Smooth muscle cell (in vitro differentiated cells): ENCODE results near the gene ACAT2. TPM values are rescaled to one million over a fixed set of nuclear protein-coding genes. Genes with fewer than 3 reads are reported as not detected.

Experiments used
- DNase-seq: peaks from one replicate; lab custom pipeline; 2025; ENCODE audit not compliant: unreplicated experiment; lab: John Stamatoyannopoulos, UW
- H2AFZ ChIP-seq: fragments of 200-600 bp; sonication (generic); 2 replicates; pipeline ENCODE4 v1.6.0; 2016; ENCODE audit warnings: antibody characterized with exemption, low read depth, mild to moderate bottlenecking
- H3F3A ChIP-seq: fragments of 200-600 bp; sonication (generic); 2 replicates; pipeline ENCODE4 v1.6.0; 2017; ENCODE audit warnings: antibody characterized with exemption, low read depth
- H3K27ac ChIP-seq: fragments of 200-600 bp; sonication (generic); 2 replicates; pipeline ENCODE4 v1.5.1; 2016; ENCODE audit warnings: low read depth, mild to moderate bottlenecking
- H3K27me3 ChIP-seq: fragments of 200-600 bp; sonication (generic); 2 replicates; pipeline ENCODE4 v1.6.1; 2016; ENCODE audit warnings: low read depth, mild to moderate bottlenecking
- H3K36me3 ChIP-seq: fragments of 200-600 bp; sonication (generic); 2 replicates; pipeline ENCODE4 v1.5.1; 2016; ENCODE audit warnings: low read depth
- H3K4me1 ChIP-seq: fragments of 200-600 bp; sonication (generic); 2 replicates; pipeline ENCODE4 v1.5.1; 2016; ENCODE audit warnings: low read depth
- H3K4me2 ChIP-seq: fragments of 200-600 bp; sonication (generic); 2 replicates; pipeline ENCODE4 v1.6.0; 2016; ENCODE audit warnings: mild to moderate bottlenecking
- H3K4me3 ChIP-seq: fragments of 200-600 bp; sonication (generic); 2 replicates; pipeline ENCODE4 v1.5.1; 2016; ENCODE audit warnings: mild to moderate bottlenecking
- H3K79me2 ChIP-seq: fragments of 200-600 bp; sonication (generic); 2 replicates; pipeline ENCODE4 v1.6.0; 2016; ENCODE audit warnings: low read depth, mild to moderate bottlenecking
- H3K9ac ChIP-seq: fragments of 200-600 bp; sonication (generic); 2 replicates; pipeline ENCODE4 v1.6.0; 2016; ENCODE audit warnings: low read depth
- H3K9me3 ChIP-seq: fragments of 200-600 bp; sonication (generic); replicated peaks from 2 replicates; pipeline ENCODE4 v1.5.1; 2016; ENCODE audit warnings: low read depth
- H4K20me1 ChIP-seq: fragments of 200-600 bp; sonication (generic); 2 replicates; pipeline ENCODE4 v1.6.0; 2016; ENCODE audit warnings: low read depth
- WGBS: methylation state at CpG from one replicate; pipeline ENCODE4 v1.1.7; 2016; ENCODE audit warnings: low lambda C conversion rate; 5-methylcytosine and 5-hydroxymethylcytosine counted together
- polyA plus RNA-seq: library from polyadenylated mRNA; unstranded; fragments of >200 nt; fragmentation: Nextera tagmentation; extraction: Ambion mirVana; gene quantifications from 2 replicates; pipeline ENCODE4 v1.2.1, GENCODE V29; 2016
- total RNA-seq: library from RNA; depleted of rRNA; stranded (reverse); fragments of >200 nt; gene quantifications from 2 replicates; pipeline ENCODE4 v1.2.3, GENCODE V29; 2014
- TF ChIP-seq, protein P1 (sequence below): fragments of 200-600 bp; sonication (generic); IDR thresholded peaks from 2 replicates; pipeline ENCODE4 v1.5.1; 2017; ENCODE audit warnings: borderline replicate concordance, mild to moderate bottlenecking, antibody characterized with exemption; ENCODE audit not compliant: insufficient read depth, poor library complexity, severe bottlenecking

Gene ACAT2
- total and polyA plus RNA-seq, 2 experiments from 2014 or later: 21.5 to 82.5 TPM

DNA sequence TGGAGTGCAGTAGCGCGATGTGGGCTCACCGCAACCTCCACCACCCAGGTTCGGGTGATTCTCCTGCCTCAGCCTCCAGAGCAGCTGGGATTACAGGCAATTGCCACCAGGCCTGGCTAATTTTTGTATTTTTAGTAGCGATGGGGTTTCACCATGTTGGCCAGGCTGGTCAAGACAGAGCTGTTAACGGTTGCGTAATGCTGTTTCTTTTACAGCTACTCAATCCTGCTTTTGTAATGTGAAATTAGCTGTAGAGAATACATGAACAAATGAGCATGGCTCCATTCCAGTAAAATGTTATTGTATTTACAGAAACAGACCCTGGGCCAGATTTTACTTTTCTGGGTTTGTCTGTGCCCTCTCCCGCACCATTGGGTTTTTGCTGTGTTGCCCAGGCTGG is 40.1 kb downstream of the ACAT2 start:
- peaks cover 3% of the 10 kb centered on the region for H3K79me2 ChIP-seq
- H3K4me1 ChIP-seq: no peaks in the 10 kb centered on the region
- no peaks in the 10 kb centered on the region for H3K9me3 ChIP-seq
- H3K4me2 ChIP-seq: no peak overlapping the region
- H3K4me3 ChIP-seq: no peak overlapping the region
- peaks cover 17% of the 10 kb centered on the region for H3K36me3 ChIP-seq
- no peak overlapping the region for H3K27ac ChIP-seq
- no peaks in the 10 kb centered on the region for H3K27me3 ChIP-seq
- no peak overlapping the region for H2AFZ ChIP-seq
- no peaks in the 10 kb centered on the region for H3F3A ChIP-seq
- no peaks in the 10 kb centered on the region for H4K20me1 ChIP-seq
- no peak overlapping the region for H3K9ac ChIP-seq
- TF ChIP-seq, protein P1, sequence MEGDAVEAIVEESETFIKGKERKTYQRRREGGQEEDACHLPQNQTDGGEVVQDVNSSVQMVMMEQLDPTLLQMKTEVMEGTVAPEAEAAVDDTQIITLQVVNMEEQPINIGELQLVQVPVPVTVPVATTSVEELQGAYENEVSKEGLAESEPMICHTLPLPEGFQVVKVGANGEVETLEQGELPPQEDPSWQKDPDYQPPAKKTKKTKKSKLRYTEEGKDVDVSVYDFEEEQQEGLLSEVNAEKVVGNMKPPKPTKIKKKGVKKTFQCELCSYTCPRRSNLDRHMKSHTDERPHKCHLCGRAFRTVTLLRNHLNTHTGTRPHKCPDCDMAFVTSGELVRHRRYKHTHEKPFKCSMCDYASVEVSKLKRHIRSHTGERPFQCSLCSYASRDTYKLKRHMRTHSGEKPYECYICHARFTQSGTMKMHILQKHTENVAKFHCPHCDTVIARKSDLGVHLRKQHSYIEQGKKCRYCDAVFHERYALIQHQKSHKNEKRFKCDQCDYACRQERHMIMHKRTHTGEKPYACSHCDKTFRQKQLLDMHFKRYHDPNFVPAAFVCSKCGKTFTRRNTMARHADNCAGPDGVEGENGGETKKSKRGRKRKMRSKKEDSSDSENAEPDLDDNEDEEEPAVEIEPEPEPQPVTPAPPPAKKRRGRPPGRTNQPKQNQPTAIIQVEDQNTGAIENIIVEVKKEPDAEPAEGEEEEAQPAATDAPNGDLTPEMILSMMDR: no peak
- DNase-seq: no peak
- 93% methylated on average over 8 of the region's 8 CpGs for WGBS

DNA sequence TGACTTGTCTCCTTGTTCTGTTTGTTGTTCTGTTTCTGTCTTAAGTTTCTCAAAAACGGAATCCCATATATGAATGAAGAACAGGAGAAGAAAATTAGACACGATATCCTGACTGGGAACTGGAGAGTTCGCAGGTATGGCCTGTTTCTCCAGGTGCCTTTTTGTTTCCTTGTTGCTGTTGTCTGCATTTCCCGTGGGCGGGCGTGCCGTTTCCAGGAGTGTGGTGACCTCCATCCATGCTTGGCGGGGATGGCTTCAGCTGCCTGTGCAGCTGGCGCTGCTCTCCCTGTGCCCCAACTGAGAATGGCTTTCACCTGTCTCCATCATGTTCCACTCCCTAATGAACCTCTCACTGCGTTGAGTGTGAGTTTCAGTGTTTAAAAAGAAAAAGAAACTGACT is 42.7 kb downstream of the ACAT2 start:
- Histone ChIP-seq H2AFZ (no peak overlapping the region), H3K4me2 (no peak overlapping the region), H3K27ac (no peak overlapping the region), H3K36me3 (no peaks in the 10 kb centered on the region), H3K4me3 (no peak overlapping the region), H3F3A (no peaks in the 10 kb centered on the region), H3K9me3 (no peaks in the 10 kb centered on the region), H3K4me1 (no peaks in the 10 kb centered on the region), H3K27me3 (no peaks in the 10 kb centered on the region), H4K20me1 (no peaks in the 10 kb centered on the region), H3K79me2 (no peaks in the 10 kb centered on the region), H3K9ac (no peak overlapping the region)
- 93% methylated on average over 10 of the region's 10 CpGs for WGBS
- TF ChIP-seq, protein P1: no peak
- no peak for DNase-seq

DNA sequence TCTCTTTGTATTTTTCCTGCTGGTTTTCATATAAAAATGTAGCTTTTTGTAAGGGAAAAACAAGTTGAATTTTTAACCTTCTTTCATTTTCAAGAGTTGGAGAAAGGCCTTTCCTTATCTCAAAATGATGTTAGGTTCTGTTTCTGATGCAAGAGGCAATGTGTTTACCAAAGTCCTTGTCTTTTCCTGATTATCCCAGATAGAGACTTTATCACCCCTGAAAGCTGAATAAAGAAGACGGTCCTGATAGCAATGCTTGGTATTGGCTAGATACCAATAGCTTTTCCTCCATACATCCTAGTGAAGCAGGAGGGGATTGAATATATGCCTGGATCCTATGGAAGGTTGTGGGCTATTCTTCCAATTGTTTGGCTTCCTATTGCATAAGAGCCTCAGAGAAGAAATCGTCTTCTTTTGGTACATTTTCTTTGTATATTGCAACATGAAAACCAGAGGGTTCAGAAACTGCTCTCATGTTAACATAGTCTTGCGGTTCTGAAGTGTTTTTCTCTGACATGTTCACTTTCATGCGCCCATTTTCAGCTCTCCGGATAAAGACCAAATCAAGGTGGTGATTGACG is 43.7 kb downstream of the ACAT2 start:
- DNase-seq: no peak
- H2AFZ ChIP-seq: no peak overlapping the region
- H3K27me3 ChIP-seq: no peaks in the 10 kb centered on the region
- no peak overlapping the region for H3K9ac ChIP-seq
- TF ChIP-seq, protein P1: no peak
- H3K27ac ChIP-seq: no peak overlapping the region
- H4K20me1 ChIP-seq: no peaks in the 10 kb centered on the region
- no peaks in the 10 kb centered on the region for H3K9me3 ChIP-seq
- H3K4me2 ChIP-seq: no peak overlapping the region
- no peaks in the 10 kb centered on the region for H3K4me1 ChIP-seq
- 95% methylated on average over 6 of the region's 6 CpGs for WGBS
- no peak overlapping the region for H3K4me3 ChIP-seq
- no peaks in the 10 kb centered on the region for H3K79me2 ChIP-seq
- H3K36me3 ChIP-seq: no peaks in the 10 kb centered on the region
- no peaks in the 10 kb centered on the region for H3F3A ChIP-seq

DNA sequence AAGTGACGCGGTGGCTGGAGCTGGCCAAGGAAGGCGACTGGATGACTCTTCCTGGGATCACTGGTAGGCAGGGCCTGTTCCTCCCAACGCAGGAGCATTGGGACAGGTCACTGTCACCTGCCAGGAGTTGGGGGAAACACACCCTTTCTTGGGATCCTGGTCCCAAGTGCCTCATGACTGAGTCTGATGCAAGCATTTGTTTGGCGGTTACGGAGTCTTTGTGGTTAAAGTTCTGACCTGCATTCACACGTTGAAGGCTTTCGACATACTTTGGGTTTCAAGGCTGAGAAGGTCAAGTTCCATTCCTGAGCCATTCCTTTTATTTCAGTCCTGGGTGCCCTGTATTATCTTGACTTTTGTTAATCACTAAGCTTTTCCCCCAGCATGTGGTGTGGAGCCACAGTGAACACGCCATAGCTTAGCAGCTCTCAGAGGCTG is 44.2 kb downstream of the ACAT2 start:
- Histone ChIP-seq H3K4me2 (no peak overlapping the region), H3K27ac (no peak overlapping the region), H3K9ac (no peak overlapping the region), H4K20me1 (no peaks in the 10 kb centered on the region), H3K9me3 (no peaks in the 10 kb centered on the region), H3K27me3 (no peaks in the 10 kb centered on the region), H3K36me3 (no peaks in the 10 kb centered on the region), H3K4me3 (no peak overlapping the region), H3K4me1 (no peaks in the 10 kb centered on the region), H3K79me2 (no peaks in the 10 kb centered on the region), H3F3A (no peaks in the 10 kb centered on the region), H2AFZ (no peak overlapping the region)
- TF ChIP-seq, protein P1: no peak
- WGBS: 92% methylated on average over 9 of the region's 9 CpGs
- DNase-seq: no peak
